ENCODE results near the gene YWHAQ.

Gene YWHAQ

DNA sequence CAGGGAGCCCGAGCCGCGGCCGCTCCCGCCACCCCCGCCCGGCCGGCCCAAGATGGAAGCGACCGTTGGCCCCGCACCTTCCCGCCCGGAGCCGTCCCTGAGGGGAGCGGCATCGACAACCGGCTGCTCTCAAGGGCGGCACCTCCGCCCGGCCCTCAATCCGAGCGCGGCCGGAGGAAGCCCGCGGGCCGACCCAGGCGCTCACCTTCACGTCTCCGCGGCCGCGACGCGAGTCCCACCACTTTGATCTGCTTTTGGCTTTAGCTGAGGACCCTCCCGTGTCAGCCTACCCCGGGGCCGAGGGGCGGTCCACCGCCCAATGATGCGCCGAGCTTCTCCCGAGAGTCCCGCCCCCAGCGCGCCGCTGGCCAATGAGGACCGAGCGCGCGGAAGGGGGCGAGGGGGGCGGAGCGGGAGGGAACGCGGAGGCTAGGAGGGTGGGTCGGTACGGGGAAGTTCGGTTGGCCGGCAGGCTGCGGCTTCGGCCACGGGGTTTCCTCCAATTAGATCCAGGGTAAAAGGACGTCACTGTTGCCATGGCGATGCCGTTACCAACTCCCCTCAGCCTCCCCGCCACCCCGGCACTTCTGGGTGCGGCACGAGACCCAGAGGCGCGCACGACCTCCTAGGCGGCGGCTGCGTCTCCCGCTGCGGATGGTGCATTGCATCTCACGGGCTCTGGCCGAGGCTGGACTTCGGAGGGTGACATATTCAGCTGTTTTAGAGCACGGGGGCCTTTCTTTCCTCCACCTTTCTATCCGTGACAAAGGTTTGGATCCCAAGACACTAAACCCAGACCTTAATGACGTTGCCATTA is at the start of gene YWHAQ:
YWHAQ (minus strand) TSS at position 262 of the 817 bp plus-strand sequence. CDS start 545 bp downstream, outside the sequence.
- DNase-seq, result peak; percentile 62

DNA sequence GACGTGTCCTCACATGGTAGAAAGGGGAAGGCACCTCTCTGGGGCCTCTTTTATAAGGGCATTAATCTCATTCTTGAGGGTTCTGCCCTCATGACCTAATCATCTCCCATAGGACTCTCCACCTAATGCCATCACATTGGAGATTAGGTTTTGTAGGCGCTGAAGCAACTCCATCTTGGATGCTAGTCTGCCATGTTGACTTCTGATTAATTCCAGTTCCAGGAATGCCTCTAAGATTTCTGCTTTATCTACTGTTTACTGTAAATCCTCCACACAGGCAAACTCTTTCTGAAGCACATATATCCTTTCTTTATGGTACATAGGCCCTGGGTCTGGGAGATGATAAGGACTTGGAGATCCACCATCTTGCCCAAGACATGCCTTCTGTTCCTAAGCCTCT is 49.3 kb upstream of the YWHAQ start:
- no peak for DNase-seq

DNA sequence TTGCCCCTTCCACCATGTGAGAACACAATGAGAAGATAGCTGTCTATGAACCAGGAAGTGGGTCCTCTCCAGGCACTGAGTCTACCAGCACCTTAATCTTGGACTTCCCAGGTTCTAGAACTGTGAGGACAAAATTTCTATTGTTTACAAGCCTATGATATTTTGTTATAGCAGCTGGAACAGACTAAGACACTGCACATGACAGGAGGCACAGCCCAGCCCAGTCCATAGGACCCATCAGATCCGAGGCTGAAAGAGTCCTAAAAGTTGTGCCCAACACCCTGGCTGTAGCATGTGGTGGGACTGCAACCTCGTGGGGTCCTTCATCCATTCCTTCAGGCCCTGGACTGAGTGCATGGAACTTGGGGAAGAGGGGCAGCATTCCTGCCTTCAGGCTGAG is 48.4 kb upstream of the YWHAQ start:
- no peak for DNase-seq

DNA sequence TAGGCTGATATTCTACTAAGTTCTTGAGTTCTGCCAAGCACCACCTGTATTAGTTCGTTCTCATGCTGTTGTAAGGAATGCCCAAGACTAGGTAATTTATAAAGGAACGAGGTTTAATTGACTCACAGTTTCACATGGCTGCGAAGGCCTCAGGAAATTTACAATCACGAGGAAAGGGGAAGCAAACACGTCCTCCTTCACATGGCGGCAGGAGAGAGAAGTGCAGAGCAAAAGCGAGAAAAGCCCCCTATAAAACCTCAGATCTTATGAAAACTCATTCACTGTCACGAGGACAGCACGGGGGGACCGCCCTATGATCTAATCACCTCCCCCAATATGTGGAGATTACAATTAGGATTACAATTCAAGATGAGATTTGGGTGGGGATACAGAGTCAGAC is 47.7 kb upstream of the YWHAQ start:
- DNase-seq, result no peak

DNA sequence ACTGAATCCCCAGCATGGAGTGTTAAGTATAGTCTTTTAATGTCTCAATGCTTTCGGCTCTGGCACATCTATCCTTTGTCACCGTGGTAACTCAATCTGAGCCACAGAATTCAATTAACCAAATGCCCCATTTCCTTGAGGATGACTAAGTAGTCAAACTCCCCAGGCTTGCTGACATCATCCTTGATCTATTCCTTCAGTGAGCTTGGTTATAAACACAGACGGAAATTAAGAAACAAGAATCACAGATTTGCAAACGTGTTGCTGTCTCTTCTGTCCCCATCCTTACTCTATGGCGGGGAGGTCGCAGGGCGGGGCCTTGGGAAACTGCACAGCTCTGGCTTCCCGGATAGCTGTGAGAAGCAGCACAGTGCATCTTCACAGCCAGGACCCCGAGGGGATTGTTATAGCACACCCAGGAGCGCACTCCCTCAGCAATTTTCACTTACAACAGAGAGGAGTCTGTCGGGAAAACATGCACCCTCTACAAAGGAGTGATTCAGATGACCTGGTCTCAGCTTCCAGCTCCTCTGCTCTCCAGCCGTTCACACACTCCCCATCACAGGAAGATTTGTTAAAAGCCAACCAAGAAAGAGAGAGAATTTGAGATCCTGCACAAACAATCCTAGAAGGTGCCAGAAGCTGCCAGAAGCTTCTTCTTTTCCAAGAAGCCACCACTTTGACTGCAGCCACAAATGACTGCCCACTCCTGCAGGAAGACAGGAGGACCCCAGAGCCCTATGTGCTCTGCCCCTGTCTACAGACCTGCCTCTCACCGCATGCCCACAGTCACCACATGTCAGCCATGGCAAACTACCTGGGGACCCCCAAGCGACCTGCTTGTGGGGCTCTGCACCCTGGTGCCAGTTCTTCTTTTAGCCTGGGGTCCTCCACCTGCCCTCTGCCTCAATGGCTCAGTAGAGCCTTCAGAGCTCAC is 44.9 kb upstream of the YWHAQ start:
- DNase-seq, result no peak

DNA sequence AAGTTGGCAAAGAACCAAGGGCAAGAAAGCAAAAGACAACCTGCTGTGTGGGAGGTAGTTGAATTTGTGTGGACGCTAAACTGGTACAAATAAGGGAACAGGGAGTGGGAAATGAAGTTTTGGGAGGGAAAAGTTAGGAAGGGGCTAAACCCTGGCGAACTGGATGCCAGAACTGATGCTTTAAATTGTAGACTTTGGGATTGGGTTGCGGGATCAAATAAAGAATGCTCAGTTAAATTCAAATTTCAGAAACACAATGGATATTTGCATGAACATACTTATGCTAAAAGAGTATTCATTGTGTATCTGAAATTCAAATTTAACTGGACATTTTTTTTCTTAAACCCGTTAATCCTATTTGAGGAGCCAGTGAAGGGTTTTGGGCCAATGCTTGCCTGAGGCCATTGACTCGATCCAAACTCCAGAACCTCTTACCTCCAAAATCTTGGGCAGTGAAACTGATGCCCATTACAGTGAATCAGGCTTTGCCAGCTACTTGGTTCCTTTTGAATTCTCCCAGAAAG is 44.2 kb upstream of the YWHAQ start:
- DNase-seq, result no peak

DNA sequence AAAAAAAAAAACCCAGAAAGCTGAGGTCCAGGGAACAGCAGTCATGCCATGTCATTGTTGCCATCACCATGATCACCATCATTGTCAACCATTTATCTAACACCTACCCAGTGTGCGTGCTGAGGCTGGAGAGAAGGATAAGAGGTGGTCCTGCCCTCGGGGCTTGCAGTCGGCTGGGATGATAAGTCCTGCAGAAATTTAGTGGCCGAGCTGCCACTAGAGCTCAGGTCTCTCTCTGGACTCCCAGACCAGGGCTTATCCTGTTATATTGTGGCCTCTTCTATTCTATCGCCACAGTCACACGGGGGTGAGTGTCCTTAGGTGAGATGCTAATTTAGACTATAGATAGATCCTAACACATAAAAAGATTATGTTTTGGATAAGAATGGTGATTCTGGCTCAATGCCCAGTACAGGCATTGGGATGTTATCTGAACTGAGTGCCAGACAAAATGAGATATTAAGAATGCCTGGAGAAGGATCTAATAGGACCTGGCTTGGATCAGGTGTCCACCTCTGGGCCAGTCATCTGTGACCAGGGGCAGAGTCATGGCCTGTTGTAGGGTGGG is 43.2 kb upstream of the YWHAQ start:
- DNase-seq, result no peak

DNA sequence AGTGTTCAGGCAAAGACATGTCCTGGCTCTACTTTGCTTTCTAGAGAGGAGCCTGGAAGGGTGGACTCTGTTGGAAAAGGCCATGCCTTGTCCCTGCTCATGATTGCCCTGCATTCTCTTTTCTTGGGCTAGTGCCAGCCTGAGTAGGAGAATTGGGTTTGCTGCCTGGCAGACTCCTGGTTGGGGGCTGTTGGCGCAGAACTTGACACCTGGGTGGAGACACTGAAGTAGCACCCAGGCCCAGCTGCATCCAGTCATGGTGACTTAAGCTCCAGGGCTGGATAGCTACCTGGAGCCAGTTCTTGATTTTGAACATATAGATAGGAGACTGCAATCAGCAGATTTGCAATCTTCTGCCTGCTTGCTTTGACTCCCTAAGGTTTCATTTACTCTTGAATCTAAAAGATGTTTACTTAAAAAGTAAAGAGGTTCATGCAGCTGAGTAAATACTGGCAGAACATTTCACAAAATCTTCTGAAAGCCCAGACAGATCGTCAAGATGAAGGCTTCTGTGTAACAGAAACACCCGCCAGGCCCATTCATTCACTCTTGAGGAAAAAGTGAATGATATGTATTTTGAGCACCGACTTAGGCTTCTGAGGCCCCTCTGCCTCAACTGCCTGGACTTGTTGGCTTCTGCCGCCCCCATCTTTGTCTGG is 38.0 kb upstream of the YWHAQ start:
- no peak for DNase-seq

DNA sequence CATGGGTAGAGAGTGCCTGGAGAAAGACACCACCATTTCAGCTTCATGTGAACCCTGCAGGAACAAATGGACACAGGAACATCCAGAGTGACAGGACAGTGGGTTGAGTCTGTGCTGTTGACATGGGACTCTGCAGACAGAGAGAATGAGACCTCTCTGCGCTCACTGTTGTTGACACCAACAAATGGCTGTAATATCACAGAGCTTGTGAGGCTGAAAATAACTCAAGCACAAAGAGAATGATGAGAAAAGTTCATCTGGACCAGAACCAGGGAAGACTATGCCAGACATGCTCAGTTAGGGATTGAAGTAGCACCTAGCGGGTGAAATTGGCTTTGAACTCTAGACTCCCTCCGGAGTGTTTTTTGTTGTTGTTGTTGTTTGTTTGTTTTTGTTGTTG is 37.0 kb upstream of the YWHAQ start:
- no peak for DNase-seq

DNA sequence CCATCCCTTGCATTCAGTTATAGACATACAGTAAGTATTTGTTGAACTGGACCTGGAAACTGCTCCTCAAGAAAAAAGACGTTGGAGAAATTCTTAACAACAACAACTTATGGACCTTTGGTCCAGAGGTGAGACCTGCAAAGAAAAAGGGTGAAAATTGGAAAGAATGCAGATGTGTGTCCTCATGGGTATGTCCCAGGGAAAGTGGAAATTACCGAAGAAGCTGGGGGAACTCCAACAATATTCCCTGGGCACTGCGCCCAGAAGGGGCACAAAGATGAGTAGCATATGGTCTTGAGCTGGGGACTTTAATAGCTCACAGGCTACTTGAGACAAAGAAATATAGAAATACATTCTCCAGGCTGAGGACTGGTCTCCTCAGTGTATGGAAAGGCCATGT is 35.5 kb upstream of the YWHAQ start:
- DNase-seq, result no peak

DNA sequence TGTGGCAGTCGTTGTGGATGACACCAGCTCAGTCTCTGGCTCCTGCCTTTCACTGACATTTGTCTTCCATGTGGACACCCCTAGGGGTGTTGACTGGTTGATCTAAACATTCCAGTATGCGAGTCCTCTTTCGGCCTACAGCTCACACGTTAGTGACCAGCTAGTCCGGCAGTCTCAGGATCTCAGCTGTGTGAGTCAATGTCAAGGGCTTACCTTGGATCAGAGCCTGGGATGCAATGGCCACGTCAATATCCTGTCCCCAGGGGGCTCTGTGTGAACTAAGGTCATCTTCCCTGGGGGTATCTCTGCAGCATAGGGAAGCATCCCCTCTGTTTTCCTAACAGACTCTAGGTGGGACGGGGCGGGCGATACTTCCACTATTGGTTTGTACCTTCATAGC is 35.1 kb upstream of the YWHAQ start:
- no peak for DNase-seq

DNA sequence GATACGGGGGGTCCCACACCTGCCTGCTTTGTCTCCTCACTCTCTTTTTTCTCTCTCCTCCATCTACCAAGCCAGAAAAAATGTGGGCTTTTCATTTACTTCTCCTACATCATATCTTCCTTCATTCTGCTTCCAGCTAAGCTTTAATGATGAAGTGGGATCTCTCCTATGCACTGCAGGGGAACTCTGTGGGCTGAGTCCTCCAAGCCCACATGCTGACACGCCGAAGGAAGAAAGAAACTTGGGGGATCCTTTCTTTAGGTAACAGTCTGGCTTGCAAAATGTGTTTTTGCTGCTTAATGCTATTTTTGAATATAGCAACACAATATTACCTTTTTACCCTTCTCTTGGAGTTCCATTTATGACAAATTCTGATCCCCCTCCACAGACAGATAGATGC is 33.6 kb upstream of the YWHAQ start:
- DNase-seq, result no peak

DNA sequence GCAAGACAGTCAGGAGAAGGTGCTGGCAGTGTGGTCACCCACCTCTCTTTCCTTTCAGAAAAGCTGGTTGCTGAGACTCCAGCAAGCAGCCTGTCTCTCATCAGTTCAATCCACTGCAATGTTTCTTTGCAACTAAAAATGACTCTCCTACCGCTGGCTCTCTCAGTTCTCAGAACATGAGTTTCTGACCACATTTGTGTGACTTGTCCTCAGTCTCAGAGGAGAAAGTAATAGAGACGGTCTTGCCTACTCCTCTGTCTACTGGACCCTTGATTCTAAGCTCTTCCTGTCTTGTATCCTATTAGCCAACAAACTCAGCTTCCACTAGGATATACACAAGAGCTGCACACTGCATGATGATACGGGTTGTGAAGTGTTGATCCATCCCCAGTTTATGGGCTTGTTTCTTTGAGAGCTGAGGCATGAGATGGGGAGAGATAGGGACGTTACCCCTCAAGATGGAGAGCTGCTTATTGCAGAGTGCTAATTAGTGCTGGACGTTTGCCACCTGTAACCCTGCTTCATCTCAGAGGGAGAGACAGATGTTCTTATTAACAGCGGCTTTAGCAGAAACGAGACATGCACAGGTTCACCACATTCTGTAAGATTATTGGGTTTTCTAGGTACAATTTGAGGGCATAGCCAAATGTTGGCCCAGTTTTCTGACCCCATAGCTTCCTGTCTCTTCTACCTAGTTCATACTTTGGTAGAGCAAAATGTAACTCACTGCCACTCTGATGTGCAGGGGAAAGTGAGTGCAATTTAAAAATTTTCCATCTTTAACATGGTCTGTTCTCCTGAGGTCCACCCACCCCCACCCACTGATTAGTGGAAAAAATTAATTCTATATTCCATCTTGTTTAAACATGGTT is 32.4 kb upstream of the YWHAQ start:
- no peak for DNase-seq

DNA sequence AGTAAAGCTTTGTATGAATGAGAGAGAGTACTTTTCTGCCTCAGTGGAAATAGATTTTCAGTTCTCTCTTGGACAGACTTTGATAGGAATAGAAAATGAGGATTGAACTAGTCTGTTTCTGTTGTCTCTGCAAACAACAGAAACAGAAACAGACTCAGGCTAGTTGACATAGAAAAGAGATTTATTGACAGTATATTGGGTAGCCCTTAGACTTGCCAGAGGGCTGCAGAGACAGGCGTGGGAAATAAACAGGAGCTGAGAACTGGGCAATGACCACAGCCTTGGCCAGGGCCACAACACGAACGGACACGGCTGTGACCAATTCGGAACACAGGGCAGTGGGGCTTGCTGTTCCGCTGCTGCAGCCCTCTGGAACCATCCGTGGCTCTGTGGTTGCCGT is 30.5 kb upstream of the YWHAQ start:
- no peak for DNase-seq

DNA sequence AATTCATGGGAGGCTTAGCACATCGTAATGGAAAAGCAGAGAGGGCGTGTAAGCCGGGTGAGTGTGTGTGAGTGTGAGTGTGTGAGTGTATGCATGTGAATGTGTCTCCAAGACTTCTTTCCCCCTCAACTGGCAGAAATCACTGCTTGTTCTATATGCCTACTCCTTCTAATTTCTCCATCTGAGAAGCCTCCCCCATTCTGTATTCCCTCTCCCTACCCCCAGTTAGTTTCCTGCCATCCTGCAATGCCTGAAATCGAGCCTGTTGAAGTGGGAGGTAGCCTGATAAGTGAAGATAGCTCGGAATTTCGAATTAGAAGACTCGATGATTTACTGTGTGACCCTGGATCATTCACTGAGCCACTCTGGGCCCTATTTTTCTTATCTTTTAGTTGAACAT is 30.0 kb upstream of the YWHAQ start:
- DNase-seq, result no peak

DNA sequence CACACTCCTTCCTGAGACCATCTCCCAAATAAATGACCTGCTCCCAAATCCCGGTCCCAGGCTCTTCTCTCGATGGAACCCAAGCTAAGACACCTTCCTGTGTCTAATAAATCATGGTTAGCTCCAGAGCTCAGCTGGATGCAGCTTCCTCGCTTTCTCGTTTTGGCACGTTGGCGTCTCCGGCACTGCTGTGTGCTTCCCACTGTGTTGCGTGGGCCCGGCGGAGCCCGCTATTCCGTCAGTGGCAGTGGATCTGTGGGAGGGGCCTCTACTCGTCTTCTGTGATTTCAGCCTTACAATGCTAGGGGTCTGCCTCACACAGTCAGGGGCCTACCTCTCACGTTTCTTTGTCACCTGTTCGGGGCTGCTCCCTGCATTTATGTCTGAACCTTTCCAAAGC is 29.4 kb upstream of the YWHAQ start:
- DNase-seq, result no peak

DNA sequence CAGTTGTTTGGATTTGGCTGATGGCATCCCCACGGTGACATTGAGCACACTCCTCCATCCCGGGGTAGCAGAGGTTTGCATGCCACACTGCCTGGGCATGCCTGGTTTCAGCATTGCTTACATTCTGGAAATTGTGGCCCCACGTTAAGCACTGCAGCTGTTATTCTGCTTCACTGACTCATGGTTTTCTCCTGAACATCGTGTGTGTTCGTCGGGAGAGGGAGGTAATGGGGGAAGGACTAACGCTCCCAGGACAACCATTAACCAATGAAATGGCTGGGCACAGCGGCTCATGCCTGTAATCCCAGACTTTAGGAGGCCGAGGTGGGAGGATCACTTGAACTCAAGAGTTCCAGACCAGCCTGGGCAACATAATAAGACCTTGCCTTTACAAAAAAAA is 28.2 kb upstream of the YWHAQ start:
- no peak for DNase-seq

DNA sequence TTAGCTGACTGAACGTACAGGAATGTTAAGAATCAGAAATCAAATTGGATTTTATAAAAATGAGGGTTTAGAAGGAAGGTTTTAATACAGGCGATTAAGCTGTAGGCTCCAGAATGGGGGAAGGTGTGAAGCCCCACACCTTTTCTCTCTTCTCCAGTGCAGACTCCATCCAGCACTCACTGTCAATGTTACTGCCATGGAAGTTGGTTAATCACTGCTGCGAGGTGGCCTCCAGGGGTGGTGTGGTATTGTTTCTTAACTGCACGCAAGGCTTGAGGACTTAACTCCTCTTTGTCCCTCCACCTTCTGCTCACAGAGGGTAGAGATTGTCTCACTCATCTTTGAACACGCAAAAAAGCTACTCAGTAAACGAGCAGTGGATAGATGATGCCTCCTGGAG is 26.9 kb upstream of the YWHAQ start:
- no peak for DNase-seq

DNA sequence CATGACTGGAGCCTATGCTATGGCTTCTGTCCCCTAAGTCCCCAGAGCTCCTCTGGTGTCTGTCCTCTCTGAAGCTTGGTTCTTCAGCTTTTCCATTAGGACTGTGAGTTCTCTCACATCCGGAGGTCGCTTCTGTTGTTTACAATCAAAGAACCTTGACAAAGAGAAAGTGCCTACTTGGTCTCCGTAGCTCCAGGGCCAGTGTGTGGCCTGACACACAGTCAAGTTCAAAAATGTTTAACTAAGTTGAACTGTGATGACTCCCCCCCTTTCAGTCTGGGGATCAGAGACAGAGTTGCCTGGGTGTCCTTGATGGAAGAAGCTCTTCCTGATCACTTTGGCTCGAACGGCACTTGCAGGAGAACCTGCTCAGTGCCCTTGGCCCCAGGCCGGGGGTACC is 26.3 kb upstream of the YWHAQ start:
- DNase-seq, result no peak

DNA sequence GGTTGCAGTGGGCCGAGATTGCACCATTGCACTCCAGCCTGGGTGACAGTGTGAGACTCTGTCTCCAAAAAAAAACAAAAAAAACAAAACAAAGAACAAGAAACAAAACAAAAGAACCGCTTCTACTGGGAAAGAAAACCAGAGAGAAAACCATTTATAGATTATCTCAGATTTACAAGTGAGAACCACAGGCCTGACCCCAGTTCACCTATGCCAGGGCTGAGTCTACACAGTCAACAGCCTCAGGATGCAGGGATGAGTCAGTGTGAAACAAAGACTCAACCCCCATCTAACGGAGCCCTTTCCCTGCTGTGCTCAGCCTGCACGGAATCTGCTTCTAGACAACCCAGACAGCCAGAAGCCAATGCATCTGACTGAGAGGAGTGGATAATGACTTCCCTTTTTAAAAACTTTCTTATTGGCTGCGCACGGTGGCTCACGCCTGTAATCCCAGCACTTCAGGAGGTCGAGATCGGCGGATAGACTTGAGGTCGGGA is 25.5 kb upstream of the YWHAQ start:
- DNase-seq, result no peak

DNA sequence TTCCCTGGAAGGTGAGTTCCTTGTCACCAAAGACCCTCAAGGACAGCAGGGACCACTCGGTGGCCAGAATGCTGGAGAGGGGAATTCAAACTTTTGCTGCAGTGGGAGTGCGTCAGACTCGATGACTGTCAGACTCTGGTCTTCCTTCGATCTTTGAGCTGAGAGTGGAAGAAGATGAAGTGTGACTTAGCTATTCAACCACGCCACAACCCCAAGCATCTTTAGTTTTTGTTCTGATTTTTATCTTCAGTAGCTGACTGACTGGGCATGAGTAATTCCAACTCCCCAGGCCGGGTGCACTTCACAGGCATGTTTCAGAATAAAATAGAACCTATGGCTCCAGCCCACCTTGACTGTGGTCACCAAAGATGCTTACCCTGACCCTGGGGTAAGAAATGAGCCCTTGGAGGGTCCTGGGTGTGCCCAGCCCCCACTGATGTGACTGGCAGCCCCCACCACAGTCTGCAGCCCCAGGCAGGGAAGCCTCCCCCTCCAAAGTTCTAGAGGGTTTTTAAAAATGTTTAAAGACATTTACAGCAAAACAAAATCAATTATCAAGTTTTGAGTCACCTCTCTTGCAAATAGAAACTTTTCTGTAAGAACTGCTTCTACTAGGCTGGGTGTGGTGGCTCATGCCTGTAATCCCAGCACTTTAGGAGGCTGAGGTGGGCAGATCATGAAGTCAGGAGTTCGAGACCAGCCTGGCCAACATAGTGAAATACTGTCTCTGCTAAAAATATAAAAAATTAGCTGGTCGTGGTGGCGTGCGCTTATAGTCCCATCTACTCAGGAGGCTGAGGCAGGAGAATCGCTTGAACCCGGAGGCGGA is 24.9 kb upstream of the YWHAQ start:
- no peak for DNase-seq
